Left ventricle myocardium inferior (tissue), 1 donor: Measurements from ENCODE around the gene REEP2. TPM values are rescaled to one million over a fixed set of nuclear protein-coding genes. Genes with fewer than 3 reads are reported as not detected.

Experiments
- DNase-seq: peaks from one replicate; pipeline ENCODE4 v3.0.0-alpha.2; 2020
- H3K27ac ChIP-seq: fragments of 200-600 bp; replicated peaks from 2 replicates; pipeline ENCODE4 v1.8.0; 2021
- H3K27me3 ChIP-seq: fragments of 200-600 bp; 2 replicates; pipeline ENCODE4 v1.8.0; 2021; ENCODE audit warnings: low read depth
- H3K36me3 ChIP-seq: fragments of 200-600 bp; 2 replicates; pipeline ENCODE4 v1.8.0; 2021
- H3K4me1 ChIP-seq: fragments of 200-600 bp; 2 replicates; pipeline ENCODE4 v1.8.0; 2021
- H3K4me3 ChIP-seq: fragments of 200-600 bp; 2 replicates; pipeline ENCODE4 v1.8.0; 2021; ENCODE audit warnings: mild to moderate bottlenecking, moderate library complexity
- H3K9me3 ChIP-seq: fragments of 200-600 bp; replicated peaks from 2 replicates; pipeline ENCODE4 v1.8.0; 2021
- intact Hi-C: fragments of 100-400 bp; cut with micrococcal nuclease; formaldehyde crosslinking; loops from one replicate; pipeline ENCODE4 v1.11.0; 2022
- total RNA-seq: library from RNA; stranded (reverse); fragmentation: NEBNext Ultra II Directional; extraction: Animal tissue kit (Norgen Biotek cat#: 25700); gene quantifications from one replicate; pipeline ENCODE4 v1.2.1, GENCODE V29; 2021
- TF ChIP-seq, protein P1 (sequence below): fragments of 200-600 bp; IDR thresholded peaks from 2 replicates; pipeline ENCODE4 v1.8.0; 2021; ENCODE audit warnings: antibody characterized with exemption, mild to moderate bottlenecking, borderline replicate concordance
- donor health status: DM: no; HTN: yes; CAD: no; lungs with severe emphysema.

REEP2 gene
- total RNA-seq, 1 donor from 2014 or later: 6.6 TPM

DNA sequence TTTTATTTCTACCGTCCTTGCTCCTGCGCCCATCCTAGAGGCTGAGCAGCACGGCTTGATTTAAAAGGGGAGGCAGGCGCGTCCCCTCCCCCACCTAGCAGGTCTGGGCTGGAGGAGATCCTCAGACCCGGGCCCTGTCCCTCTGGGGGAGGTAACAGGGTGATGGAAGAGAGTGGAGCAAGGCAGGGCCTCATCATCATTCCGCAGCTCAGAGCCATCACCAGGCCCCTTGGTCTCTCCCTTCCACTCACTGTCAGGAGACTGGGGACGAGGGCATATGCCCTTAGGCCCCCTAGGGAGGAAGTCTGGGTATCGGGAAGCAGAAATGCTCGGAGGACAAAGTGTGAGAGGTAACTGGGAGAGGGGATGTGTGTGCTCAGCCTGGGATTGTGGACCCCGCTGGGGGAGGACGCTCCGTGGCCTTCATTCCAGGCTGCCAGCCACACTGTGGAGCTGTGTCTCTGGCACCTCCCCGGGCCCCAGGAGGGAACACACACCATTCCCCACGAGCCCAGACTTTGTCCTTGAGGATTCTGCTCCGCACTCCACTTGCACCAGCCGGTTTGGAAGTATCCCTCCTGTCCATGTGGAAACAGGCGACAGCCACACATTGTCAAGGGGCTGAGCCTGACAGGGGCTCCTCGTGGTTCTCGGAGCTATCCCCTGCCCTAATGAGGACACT, 761 bp downstream of the REEP2 start:
- intact Hi-C loops: no loop called here
- H3K27me3 ChIP-seq: no peaks in the 10 kb centered on the region
- TF ChIP-seq, protein P1, sequence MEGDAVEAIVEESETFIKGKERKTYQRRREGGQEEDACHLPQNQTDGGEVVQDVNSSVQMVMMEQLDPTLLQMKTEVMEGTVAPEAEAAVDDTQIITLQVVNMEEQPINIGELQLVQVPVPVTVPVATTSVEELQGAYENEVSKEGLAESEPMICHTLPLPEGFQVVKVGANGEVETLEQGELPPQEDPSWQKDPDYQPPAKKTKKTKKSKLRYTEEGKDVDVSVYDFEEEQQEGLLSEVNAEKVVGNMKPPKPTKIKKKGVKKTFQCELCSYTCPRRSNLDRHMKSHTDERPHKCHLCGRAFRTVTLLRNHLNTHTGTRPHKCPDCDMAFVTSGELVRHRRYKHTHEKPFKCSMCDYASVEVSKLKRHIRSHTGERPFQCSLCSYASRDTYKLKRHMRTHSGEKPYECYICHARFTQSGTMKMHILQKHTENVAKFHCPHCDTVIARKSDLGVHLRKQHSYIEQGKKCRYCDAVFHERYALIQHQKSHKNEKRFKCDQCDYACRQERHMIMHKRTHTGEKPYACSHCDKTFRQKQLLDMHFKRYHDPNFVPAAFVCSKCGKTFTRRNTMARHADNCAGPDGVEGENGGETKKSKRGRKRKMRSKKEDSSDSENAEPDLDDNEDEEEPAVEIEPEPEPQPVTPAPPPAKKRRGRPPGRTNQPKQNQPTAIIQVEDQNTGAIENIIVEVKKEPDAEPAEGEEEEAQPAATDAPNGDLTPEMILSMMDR: no peak
- peak overlapping the region; percentile 30 for H3K27ac ChIP-seq
- peak overlapping the region; percentile 69 for H3K4me3 ChIP-seq
- H3K36me3 ChIP-seq: peaks cover 20% of the 10 kb centered on the region
- DNase-seq: no peak
- H3K4me1 ChIP-seq: peaks cover 46% of the 10 kb centered on the region
- no peaks in the 10 kb centered on the region for H3K9me3 ChIP-seq

DNA sequence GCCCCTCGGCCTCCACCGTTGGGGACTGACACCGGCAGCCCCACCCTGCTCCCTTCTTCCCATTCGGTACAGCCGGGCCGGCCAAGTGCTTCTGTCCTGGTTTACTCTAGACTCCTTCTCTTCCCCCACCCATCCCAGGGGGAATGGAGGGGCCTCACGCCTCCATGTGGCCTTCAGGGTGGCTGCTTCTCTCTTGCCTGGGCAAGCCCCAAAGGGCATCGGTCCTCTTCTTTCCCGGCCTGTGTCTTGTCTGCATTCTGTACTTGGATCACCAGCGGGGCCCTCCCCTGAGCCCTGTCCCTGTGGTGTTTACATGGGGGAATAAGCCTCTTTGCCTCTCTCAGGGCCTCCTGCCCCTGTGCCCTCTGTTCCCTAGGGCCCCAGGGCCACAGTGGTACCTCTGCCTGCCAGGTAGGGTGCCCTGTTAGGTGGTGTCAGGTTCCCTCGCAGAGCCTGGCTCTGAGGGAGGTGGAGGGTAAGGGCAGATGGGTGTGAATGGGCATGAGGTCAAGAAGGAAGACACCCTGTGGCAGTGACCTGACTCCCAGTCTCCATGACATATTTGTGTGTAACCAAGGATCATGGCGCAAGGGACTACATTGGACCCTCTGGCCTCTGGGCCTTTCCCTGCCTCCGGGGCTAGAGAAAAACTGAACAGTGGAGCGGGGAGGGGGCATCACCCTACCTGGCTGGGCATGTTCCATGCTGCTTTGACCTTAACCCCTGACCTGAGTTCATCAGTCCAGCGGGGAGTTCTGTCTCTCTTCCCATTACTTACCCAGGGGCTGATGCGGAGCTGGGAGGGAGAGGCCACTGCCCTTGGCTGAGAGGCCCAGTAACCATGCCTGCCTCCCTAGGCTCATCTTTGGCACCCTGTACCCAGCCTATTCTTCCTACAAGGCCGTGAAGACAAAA, 1.6 kb downstream of the REEP2 start:
- DNase-seq: no peak
- H3K4me1 ChIP-seq: peaks cover 44% of the 10 kb centered on the region
- TF ChIP-seq, protein P1: no peak
- no peak overlapping the region for H3K27ac ChIP-seq
- intact Hi-C loops: no loop called here
- H3K27me3 ChIP-seq: no peaks in the 10 kb centered on the region
- peaks cover 12% of the 10 kb centered on the region for H3K36me3 ChIP-seq
- no peak overlapping the region for H3K4me3 ChIP-seq
- no peaks in the 10 kb centered on the region for H3K9me3 ChIP-seq

DNA sequence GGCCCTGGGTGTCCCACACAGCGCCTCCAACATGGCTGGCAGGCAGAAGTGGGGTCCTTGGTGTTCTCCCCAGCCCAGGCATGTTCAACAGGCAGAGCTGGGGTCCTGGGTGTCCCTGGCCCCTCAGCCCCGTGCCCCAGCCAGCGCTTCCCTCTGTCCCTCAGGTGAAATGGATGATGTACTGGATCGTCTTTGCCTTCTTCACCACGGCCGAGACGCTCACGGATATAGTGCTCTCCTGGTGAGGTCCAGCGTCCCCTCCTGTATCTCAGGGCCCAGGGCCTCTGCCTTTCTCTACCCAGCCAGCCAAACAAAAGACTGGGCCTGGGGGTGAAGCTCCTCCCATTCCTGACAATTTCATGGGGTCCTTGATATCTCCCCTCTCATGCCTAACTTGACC, 2.4 kb downstream of the REEP2 start:
- Histone ChIP-seq H3K4me1 (peaks cover 36% of the 10 kb centered on the region), H3K9me3 (no peaks in the 10 kb centered on the region), H3K36me3 (peaks cover 4% of the 10 kb centered on the region), H3K27me3 (no peaks in the 10 kb centered on the region), H3K4me3 (no peak overlapping the region), H3K27ac (no peak overlapping the region)
- TF ChIP-seq, protein P1: no peak
- no peak for DNase-seq
- intact Hi-C loops: no loop called here

DNA sequence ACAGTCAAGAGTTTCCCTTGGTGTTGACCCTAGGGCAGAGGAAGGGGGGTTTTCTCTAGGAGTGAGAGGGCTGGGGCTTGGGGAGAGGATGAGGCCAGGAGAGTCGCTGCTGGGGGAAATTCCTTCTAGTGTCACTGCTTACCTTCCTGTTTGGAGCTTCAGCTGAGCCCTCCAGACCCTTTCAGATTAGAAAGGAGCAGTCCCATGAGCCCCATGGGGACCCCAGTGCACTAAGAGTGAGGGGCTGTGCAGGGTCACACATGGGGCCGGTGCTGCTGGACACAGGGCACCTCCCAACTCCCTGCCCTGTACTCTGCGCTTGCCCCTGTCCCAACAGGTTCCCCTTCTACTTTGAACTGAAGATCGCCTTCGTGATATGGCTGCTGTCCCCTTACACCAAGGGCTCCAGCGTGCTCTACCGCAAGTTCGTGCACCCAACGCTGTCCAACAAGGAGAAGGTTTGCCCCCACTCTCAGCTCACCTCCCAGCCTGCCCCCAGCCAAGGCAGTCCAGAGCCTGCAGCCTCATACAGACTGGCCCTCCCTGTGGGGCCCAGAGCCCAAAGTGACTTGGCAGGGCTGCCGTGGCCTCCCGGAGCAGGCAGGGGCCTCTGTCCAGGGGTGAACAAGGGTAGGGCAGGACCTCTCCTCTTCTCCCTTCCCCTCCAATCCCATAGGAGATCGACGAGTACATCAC, 5.4 kb downstream of the REEP2 start:
- Histone ChIP-seq H3K27me3 (no peaks in the 10 kb centered on the region), H3K27ac (no peak overlapping the region), H3K4me1 (peaks cover 10% of the 10 kb centered on the region), H3K4me3 (no peak overlapping the region), H3K36me3 (no peaks in the 10 kb centered on the region), H3K9me3 (no peaks in the 10 kb centered on the region)
- intact Hi-C loops: no loop called here
- TF ChIP-seq, protein P1: no peak
- DNase-seq: no peak

DNA sequence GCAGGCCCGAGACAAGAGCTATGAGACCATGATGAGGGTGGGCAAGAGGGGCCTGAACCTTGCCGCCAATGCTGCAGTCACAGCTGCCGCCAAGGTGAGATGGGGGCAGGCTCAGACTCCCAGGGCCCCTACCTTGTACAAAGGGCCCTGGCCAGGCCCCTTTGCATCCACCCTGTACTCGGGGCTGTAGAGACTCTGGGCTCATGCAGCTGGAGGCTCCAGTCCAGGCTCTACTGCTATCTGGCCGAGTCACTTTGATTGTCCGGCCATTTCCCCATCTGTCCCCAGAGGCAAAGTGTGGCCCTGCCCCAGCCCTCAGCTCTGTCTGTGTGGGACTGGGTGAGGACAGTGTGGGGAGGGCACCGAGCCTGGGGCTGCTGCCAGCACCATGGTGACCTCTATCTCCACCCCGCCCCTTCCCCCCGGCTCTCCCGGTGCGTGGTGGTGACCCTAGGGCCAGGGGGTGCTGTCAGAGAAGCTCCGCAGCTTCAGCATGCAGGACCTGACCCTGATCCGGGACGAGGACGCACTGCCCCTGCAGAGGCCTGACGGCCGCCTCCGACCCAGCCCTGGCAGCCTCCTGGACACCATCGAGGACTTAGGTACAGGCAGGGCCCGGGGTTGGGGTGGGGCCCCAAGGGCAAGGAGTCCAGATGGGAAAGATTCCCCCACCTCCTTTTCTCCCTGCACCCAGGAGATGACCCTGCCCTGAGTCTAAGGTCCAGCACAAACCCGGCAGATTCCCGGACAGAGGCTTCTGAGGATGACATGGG, 6.1 kb downstream of the REEP2 start:
- Histone ChIP-seq H3K27me3 (no peaks in the 10 kb centered on the region), H3K36me3 (no peaks in the 10 kb centered on the region), H3K27ac (no peak overlapping the region), H3K9me3 (no peaks in the 10 kb centered on the region), H3K4me1 (peaks cover 7% of the 10 kb centered on the region), H3K4me3 (no peak overlapping the region)
- no peak for DNase-seq
- TF ChIP-seq, protein P1: no peak
- intact Hi-C loops: no loop called here
